ENCODE measurements around the gene DNM3.
"Not testable (repeated sequence)": the region's sequence is repeated elsewhere in the genome, so short reads cannot be mapped to it uniquely, and the experiment has no call there.

Gene DNM3

GRCh38 chr1:171841050-171841910 lies at the start of gene DNM3:
Gene DNM3, plus strand, starts transcription at chr1:171841498. Its CDS starts 159 bp downstream, at chr1:171841657.
- DNase-seq (ENCODE audit: low read depth, low spot score), result no peak

- no peak for DNase-seq (ENCODE audit: low read depth, low spot score)
Observed at GRCh38 chr1:171792656-171793369, 48.5 kb upstream of the DNM3 start.

GRCh38 chr1:171793636-171794035 lies 47.7 kb upstream of the DNM3 start:
- DNase-seq (ENCODE audit: low read depth, low spot score), result no peak

GRCh38 chr1:171794085-171794484 lies 47.2 kb upstream of the DNM3 start:
- DNase-seq (ENCODE audit: low read depth, low spot score), result no peak

GRCh38 chr1:171796592-171796991 lies 44.7 kb upstream of the DNM3 start:
- DNase-seq (ENCODE audit: low read depth, low spot score), result no peak

GRCh38 chr1:171798311-171798710 lies 43.0 kb upstream of the DNM3 start:
- no peak for DNase-seq (ENCODE audit: low read depth, low spot score)

GRCh38 chr1:171798765-171799164 lies 42.5 kb upstream of the DNM3 start:
- no peak for DNase-seq (ENCODE audit: low read depth, low spot score)

- no peak for DNase-seq (ENCODE audit: low read depth, low spot score)
Observed at GRCh38 chr1:171799166-171799565, 42.1 kb upstream of the DNM3 start.

GRCh38 chr1:171799698-171800097 lies 41.6 kb upstream of the DNM3 start:
- DNase-seq (ENCODE audit: low read depth, low spot score), result not testable (repeated sequence)

- DNase-seq (ENCODE audit: low read depth, low spot score), result no peak
Observed at GRCh38 chr1:171800342-171800741, 41.0 kb upstream of the DNM3 start.

GRCh38 chr1:171800851-171801250 lies 40.4 kb upstream of the DNM3 start:
- DNase-seq (ENCODE audit: low read depth, low spot score), result no peak

GRCh38 chr1:171801487-171801891 lies 39.8 kb upstream of the DNM3 start:
- DNase-seq (ENCODE audit: low read depth, low spot score), result peak; percentile 54

GRCh38 chr1:171802207-171802606 lies 39.1 kb upstream of the DNM3 start:
- no peak for DNase-seq (ENCODE audit: low read depth, low spot score)

GRCh38 chr1:171803045-171803444 lies 38.3 kb upstream of the DNM3 start:
- no peak for DNase-seq (ENCODE audit: low read depth, low spot score)

- no peak for DNase-seq (ENCODE audit: low read depth, low spot score)
Observed at GRCh38 chr1:171803461-171804022, 37.8 kb upstream of the DNM3 start.

- DNase-seq (ENCODE audit: low read depth, low spot score), result no peak
Observed at GRCh38 chr1:171805395-171806115, 35.7 kb upstream of the DNM3 start.

GRCh38 chr1:171807556-171807955 lies 33.7 kb upstream of the DNM3 start:
- no peak for DNase-seq (ENCODE audit: low read depth, low spot score)

- DNase-seq (ENCODE audit: low read depth, low spot score), result no peak
Observed at GRCh38 chr1:171809834-171810233, 31.5 kb upstream of the DNM3 start.

- DNase-seq (ENCODE audit: low read depth, low spot score), result no peak
Observed at GRCh38 chr1:171811672-171812071, 29.6 kb upstream of the DNM3 start.

GRCh38 chr1:171814692-171815091 lies 26.6 kb upstream of the DNM3 start:
- DNase-seq (ENCODE audit: low read depth, low spot score), result no peak

- no peak for DNase-seq (ENCODE audit: low read depth, low spot score)
Observed at GRCh38 chr1:171816300-171816901, 24.9 kb upstream of the DNM3 start.

All from iPS DF 19.7 (cell line).